ENCODE data around the gene DPP6. TPM values are rescaled to one million over a fixed set of nuclear protein-coding genes. Genes with fewer than 3 reads are reported as not detected.

DPP6 gene
- total and polyA plus RNA-seq, 9 of the 15 experiments (the other 6 are each of a cell fraction or from before 2014, with no cell fraction given) = not detected

- H3K4me2 ChIP-seq (ENCODE audit: insufficient read depth, low read length) = no peak overlapping the region
- H3K9me1 ChIP-seq (ENCODE audit: control insufficient read depth, insufficient read depth, low read length) = no peaks in the 10 kb centered on the region
- H3K27me3 ChIP-seq (ENCODE audit: control insufficient read depth in 2 of 2, insufficient read depth in 2 of 2, low read length in 2 of 2) = peaks cover 42 to 97% of the 10 kb centered on the region in 2 experiments
- CTCF ChIA-PET (ENCODE audit: low intra/inter-chr PET ratio) = interaction anchor here (1.2 kb wide), 1 partner anchor 25 kb away, joined by 3 read pairs; no protein-coding TSS in a partner anchor
- intact Hi-C loops (cut with micrococcal nuclease) (no loop called here), in situ Hi-C loops (cut with MboI) (no loop called here)
- H3K9ac ChIP-seq (ENCODE audit: insufficient read depth in 1 of 2, low read depth in 2 of 2, low read length in 2 of 2) = no peak overlapping the region
- FAIRE-seq (no peak), ATAC-seq (no peak), DNase-seq (ENCODE audit: extremely low read depth in 1 of 4, low spot score in 3 of 4) (no peak)
- TF ChIP-seq CREBBP (IDR thresholded peaks at IDR 0.05; ENCODE audit: low read depth, low read length) (no peak), MYNN (IDR thresholded peaks at IDR 0.05) (no peak), MYNN (CRISPR knock-in tag; IDR thresholded peaks at IDR 0.05) (no peak), RAD21 (CRISPR knock-in tag; conservative IDR thresholded peaks at IDR 0.05 in 1 of 2, IDR thresholded peaks at IDR 0.05 in 1 of 2) (no peak), PHF8 (IDR thresholded peaks at IDR 0.05; ENCODE audit: borderline replicate concordance, low read length) (no peak), PHB2 (IDR thresholded peaks at IDR 0.05; ENCODE audit: low read depth) (no peak), MAFF (IDR thresholded peaks at IDR 0.05; ENCODE audit: low read length) (no peak), MAFG (tag; conservative IDR thresholded peaks at IDR 0.05) (no peak), ZC3H11A (IDR thresholded peaks at IDR 0.05; ENCODE audit: low read depth, low read length) (no peak), EZH2 (IDR thresholded peaks at IDR 0.05; ENCODE audit: borderline replicate concordance, low read depth, low read length) (no peak), THAP12 (CRISPR knock-in tag; IDR thresholded peaks at IDR 0.05) (no peak)
- H3K4me3 ChIP-seq = no peak overlapping the region
- H3K36me3 ChIP-seq (ENCODE audit: control insufficient read depth, insufficient read depth, low read length) = no peaks in the 10 kb centered on the region
- no peak overlapping the region for H3K27ac ChIP-seq (ENCODE audit: extremely low read depth, low read depth, low read length)
- no TSS peak for BruUV-seq (replicated peaks)
- no peaks in the 10 kb centered on the region for H3K79me2 ChIP-seq (ENCODE audit: control insufficient read depth, insufficient read depth, low read length)
- H3K9me3 ChIP-seq (replicated peaks; ENCODE audit: control insufficient read depth, insufficient read depth, low read depth, low read length) = no peaks in the 10 kb centered on the region
- 2% methylated on average over 7 of the region's 7 CpGs for WGBS (ENCODE audit: insufficient coverage, low coverage, missing lambda C conversion rate)
- no peak overlapping the region for H2AFZ ChIP-seq (ENCODE audit: low read depth, low read length)
- POLR2A ChIA-PET = interaction anchor here (0.5 kb wide), 1 partner anchor 889 kb away, joined by 3 read pairs; no protein-coding TSS in a partner anchor
- no peaks in the 10 kb centered on the region for H4K20me1 ChIP-seq (replicated peaks; ENCODE audit: control insufficient read depth, insufficient read depth, low read length)
- H3K4me1 ChIP-seq (replicated peaks in 1 of 2; ENCODE audit: control insufficient read depth in 2 of 2, insufficient read depth in 2 of 2, low read length in 2 of 2) = peaks cover 0 to 6% of the 10 kb centered on the region in 2 experiments; a peak in 1 of 5 replicates
These were observed 854.0 kb downstream of the DPP6 start for GRCh38 chr7:154906201-154906600.
